Measurements from ENCODE around the gene DCAF7. TPM values are rescaled to one million over a fixed set of nuclear protein-coding genes. Genes with fewer than 3 reads are reported as not detected.
A peak's percentile ranks its signal among the peaks of the same experiment; 100 is the strongest.

The DCAF7 gene
- total RNA-seq, 2 donors from 2014 or later = 111 to 123 TPM

DNA sequence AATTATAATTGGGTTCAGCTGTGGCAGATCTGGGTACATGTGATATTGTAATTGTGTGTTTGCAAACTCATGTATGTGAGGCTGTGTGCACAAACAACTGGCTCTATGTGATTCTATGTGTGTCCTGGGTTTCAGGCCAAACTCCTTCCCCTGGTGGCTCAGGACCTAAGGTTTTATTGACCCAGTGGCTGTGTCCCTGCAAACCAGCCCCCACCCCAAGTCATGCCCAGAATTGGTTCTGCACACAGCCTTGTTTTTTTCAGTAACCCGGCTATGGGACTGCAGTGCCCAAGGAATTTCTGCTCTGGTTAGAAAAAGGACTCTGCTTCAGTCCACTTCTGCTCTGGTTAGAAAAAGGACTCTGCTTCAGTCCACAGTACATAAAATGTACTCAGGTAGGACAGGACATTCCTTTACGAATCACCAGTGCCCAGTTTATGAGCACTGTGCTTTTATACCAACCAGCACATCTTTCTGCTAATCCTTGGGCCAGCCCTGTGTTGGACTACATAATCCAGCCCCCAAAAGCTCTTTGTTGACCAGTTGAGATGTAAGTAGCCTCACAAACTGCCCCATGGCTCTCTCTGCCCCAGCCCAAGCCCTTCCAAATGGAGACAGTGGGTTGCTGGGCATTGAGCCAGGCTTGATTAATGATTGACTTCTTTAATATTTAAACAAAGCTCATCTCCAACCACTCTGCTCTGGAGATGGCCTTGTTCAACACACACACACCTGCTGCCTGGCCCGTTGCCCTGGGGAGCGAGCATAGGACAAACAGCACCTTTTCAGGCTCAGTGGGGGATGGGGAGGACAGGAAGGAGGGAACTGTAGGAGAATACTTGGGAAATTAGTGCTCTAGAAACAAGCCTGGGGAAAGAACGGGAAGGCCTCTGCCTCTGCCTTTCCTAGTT, 30.1 kb upstream of the DCAF7 start:
- no peak for DNase-seq (ENCODE audit: low spot score in 2 of 2)
- Mint-ChIP-seq H3K36me3 (no peaks in the 10 kb centered on the region), H3K9me3 (no peaks in the 10 kb centered on the region), H3K27ac (no peak overlapping the region)
- no peak for ATAC-seq

DNA sequence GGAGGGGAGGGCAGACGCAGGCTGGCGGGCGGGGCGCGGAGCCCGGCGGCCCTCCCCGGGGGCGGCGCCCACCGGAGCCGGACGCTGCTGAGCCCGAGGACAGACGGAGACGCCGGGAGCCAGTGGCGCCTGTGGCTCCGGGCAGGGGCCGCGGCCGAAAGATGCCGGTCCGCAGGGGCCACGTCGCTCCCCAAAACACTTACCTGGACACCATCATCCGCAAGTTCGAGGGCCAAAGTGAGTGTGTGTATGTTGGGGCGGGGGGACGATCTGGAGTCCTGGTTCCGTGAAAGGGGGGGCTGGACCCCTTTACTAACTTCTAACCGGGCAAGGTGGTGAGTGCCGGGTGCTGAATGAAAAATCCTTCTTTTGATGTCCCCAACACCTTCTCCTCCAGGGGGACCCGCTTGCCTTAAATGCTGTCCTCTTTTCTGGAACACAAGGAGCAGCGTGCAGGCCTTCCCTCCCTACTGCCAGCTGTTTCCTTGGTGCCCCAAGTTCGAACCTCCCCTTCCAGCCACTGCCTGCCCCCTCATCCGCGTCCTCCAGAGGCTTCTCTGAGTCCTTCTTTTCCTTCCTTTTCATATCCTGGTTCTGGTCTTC, 26.9 kb upstream of the DCAF7 start, which contains the start of gene KCNH6:
Gene KCNH6, plus strand, starts transcription at position 106 of the 603 bp plus-strand sequence. Its CDS starts 56 bp downstream, at position 162.
- Mint-ChIP-seq H3K36me3 (no peaks in the 10 kb centered on the region), H3K9me3 (no peaks in the 10 kb centered on the region), H3K27ac (no peak within 1 kb of the TSS)
- peak in 1 of 2 donors; percentile 53 for ATAC-seq
- DNase-seq (ENCODE audit: low spot score in 2 of 2) = no peak

DNA sequence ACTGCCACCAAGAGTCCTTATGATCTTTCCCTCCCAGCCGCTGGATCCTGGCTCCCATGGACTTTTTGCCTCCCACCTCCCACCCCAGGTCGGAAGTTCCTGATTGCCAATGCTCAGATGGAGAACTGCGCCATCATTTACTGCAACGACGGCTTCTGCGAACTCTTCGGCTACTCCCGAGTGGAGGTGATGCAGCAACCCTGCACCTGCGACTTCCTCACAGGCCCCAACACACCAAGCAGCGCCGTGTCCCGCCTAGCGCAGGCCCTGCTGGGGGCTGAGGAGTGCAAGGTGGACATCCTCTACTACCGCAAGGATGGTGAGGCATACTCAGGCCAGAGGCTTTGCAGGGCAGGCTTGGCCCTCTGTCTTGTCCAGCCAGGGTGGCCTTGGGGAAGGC, 26.2 kb upstream of the DCAF7 start:
- Mint-ChIP-seq H3K36me3 (no peaks in the 10 kb centered on the region), H3K27ac (no peak overlapping the region)
- no peak for ATAC-seq

DNA sequence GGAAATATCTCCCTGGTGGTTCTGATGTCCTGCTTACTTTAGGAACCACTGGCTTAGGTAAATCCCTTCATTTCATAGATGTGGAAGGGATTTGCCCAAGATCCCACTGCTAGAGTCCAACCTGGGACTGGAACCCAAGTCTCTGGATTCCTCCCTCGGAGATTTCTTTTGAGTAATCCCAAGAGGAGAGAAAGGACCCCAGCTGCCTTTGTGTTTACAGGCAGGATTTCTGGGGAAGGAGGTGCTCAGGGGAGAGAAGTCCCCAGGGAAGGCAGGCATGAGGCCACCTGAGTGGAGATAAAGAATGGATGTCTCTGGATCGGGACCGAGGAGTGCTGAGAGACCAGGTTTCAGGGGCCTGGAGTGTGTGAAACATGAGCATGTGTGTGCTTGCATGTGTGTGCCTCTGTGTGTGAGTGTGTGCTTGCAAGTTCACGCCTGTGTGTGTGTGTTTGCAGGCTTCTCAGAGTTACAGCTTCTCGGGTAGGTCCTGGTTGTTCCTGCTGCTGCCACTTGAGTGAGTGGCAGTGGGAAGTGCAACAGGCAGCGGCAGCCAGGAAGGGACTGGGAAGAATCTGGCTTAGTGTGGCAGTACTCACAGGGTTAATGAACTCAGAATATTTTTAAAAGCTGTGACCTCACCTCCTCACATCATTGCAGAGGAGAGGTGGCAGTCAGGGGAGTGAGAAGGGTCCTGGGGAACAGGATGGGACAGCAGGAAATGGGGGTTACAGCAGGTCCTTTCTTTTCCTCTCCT, 24.9 kb upstream of the DCAF7 start:
- ATAC-seq = no peak
- no peak for DNase-seq (ENCODE audit: low spot score in 2 of 2)
- H3K27ac Mint-ChIP-seq = no peak overlapping the region
- no peaks in the 10 kb centered on the region for H3K36me3 Mint-ChIP-seq
- no peaks in the 10 kb centered on the region for H3K9me3 Mint-ChIP-seq

More for the DNA sequence above, 26.2 kb upstream of the DCAF7 start:
- H3K9me3 Mint-ChIP-seq = no peaks in the 10 kb centered on the region
- no peak for DNase-seq (ENCODE audit: low spot score in 2 of 2)

DNA sequence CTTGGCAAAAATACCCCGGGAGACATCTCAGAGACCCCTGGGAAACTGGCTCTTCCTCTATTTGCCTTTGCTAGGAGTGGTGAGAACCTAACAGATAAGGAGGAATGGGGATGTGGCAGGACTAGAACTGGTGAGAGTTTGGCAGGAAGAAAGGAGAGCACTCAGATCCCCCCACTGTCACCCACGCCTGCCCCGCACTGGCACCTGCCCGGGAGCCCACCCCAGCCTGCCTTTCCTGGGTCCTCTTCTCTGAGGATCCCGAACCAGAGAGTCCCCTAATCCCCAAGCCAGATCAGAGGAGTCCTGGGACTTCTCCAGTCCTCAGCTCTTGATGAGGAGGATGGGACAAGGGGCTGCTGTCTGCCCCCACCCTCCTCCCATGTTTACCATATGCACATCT, 23.4 kb upstream of the DCAF7 start:
- no peak overlapping the region for H3K27ac Mint-ChIP-seq
- no peak for ATAC-seq
- H3K9me3 Mint-ChIP-seq = no peaks in the 10 kb centered on the region
- no peak for DNase-seq (ENCODE audit: low spot score in 2 of 2)
- H3K36me3 Mint-ChIP-seq = no peaks in the 10 kb centered on the region

DNA sequence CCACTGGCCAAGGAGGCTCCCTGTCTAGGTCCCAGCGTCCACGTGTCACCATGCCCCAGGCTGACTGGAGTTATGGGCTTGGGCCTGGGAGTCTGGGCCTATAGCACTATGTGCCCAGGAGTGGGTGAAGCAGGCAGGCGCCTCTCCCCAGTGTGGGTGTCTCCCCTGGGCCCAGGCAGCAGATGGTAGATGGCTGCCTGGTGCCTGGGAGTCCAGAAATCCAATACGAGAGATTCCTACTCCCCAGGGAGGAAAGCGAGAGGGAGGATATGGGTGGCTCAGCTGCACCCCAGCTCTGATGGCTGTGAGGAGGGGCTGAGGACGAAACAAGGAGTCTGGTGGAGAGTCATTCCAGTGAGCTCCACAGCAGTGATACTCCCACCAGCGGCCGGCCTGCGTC, 22.1 kb upstream of the DCAF7 start:
- Mint-ChIP-seq H3K36me3 (no peaks in the 10 kb centered on the region), H3K9me3 (no peaks in the 10 kb centered on the region), H3K27ac (no peak overlapping the region)
- no peak for ATAC-seq
- DNase-seq (ENCODE audit: low spot score in 2 of 2) = no peak

DNA sequence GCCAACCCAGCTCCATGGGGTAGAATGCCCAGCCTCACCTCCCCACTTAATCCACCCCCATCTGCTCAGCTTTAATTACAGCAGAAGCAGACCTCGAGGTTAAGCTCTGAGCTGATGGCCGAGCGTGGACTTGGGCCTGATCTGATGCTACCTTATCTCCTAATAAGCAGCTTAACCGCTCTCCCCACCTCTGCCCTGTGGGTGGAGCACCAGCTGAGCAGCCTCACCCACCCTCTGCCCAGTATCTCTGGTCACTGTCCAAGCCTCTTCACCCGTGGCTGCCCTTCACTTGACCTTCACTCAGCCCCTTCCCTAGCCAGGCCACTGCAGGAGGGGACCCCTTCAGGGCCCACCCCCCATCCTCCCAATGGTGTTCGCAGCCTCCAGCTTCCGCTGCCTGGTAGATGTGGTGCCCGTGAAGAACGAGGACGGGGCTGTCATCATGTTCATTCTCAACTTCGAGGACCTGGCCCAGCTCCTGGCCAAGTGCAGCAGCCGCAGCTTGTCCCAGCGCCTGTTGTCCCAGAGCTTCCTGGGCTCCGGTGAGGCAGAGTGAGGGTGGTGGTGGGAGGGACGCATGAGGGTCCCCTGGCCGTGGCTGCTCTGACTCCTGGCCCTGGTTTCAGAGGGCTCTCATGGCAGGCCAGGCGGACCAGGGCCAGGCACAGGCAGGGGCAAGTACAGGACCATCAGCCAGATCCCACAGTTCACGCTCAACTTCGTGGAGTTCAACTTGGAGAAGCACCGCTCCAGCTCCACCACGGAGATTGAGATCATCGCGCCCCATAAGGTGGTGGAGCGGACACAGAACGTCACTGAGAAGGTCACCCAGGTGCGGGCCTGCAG, 20.3 kb upstream of the DCAF7 start:
- Mint-ChIP-seq H3K36me3 (no peaks in the 10 kb centered on the region), H3K9me3 (no peaks in the 10 kb centered on the region), H3K27ac (peak overlapping the region in 1 of 2 donors; percentile 38)
- DNase-seq (ENCODE audit: low spot score in 2 of 2) (no peak), ATAC-seq (no peak)

DNA sequence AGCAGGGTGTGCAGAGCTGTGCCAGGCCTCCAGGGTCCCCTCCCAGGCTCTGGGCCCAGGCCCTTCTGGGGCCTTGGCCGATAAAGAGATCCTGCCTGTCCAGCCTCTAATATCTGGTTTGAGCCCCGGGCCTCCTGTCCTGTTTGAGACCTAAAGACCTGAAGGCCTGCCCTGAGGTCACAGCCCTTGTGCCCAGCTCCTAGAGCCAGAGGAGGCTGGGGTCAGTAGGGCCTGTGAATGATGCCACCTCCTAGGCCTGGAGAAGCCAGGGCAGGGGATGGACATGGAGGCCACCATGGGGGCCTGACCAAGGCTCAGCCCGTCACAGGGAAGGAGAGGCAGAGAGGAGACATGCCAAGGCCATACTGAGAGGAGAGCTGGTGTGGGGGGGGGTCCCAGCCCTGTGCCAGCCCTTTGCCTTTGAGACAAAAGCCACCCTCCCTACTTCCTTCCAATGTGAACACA, 19.7 kb upstream of the DCAF7 start:
- DNase-seq (ENCODE audit: low spot score in 2 of 2) (no peak), ATAC-seq (no peak)
- no peaks in the 10 kb centered on the region for H3K36me3 Mint-ChIP-seq
- H3K9me3 Mint-ChIP-seq = no peaks in the 10 kb centered on the region
- no peak overlapping the region for H3K27ac Mint-ChIP-seq

DNA sequence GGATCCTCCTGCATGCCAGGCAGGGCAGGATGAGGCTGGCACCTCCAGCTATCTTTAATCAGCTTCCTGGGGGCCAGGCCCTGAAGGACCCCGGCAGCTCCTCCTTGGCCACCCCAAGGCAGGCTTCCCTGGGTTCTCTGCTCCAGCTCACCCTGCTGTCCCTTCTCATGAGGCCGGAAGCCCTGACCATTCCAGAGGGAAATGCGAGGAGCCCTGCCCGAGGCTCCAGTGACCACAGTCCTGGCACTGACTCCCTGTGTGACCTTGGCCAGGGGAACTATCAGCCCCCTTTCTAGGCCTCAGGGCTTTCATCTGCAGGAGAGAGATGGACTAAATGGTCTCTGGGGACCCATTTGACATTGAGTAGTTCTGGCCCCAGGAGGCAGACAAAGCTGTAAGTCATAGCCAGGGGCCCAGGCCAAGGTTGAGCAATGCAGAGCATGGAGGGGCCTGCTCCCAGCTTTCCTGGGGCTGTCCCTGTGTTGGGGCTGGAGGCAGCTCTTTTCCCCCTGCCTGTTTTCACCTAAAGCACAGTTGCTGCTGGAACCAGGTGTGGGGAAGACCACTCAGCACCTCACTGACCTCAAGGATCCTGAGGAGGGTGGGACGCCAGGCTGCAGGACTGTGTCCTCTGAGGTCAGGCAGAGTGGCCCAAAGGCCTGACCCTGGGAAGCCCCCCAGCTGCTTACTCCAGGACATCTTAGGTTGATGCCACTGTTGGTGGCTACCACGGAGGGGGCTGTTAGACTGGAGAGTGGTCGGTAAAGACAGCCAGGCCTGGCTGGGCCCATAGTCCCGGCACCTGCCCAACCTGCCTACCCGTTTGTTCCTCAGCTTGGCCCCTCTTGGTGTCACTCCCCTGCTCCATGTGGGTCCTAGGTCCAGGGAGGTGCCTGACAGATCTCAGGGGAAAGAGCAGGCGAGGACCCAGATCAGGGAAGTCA, 19.0 kb upstream of the DCAF7 start:
- Mint-ChIP-seq H3K27ac (no peak overlapping the region), H3K36me3 (no peaks in the 10 kb centered on the region), H3K9me3 (no peaks in the 10 kb centered on the region)
- DNase-seq (ENCODE audit: low spot score in 2 of 2) = no peak
- ATAC-seq = no peak

DNA sequence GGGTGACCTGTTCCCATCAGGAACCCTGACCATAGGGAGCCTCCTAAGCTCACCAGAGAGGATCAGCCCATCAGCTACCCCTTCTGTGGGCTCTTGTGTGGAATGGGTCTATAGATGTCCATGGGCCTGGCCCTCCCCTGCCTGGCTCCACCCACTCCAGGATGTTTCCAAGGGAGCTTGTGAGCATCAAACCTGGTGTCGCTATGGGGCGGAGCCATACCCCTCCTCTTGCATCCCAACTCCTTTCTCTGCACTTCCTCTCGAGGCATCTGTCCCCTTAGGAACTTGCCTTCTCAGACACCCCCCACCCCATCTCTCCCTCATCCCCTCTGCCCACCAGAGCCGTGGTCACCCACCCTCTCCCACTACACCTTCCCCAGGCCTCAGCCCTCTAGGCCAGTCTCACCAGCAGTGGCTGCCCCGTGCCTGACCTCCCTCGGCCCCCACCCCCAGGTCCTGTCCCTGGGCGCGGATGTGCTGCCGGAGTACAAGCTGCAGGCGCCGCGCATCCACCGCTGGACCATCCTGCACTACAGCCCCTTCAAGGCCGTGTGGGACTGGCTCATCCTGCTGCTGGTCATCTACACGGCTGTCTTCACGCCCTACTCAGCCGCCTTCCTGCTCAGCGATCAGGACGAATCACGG, 16.7 kb upstream of the DCAF7 start:
- Mint-ChIP-seq H3K9me3 (no peaks in the 10 kb centered on the region), H3K27ac (no peak overlapping the region), H3K36me3 (no peaks in the 10 kb centered on the region)
- DNase-seq (ENCODE audit: low spot score in 2 of 2) = no peak
- ATAC-seq = no peak

DNA sequence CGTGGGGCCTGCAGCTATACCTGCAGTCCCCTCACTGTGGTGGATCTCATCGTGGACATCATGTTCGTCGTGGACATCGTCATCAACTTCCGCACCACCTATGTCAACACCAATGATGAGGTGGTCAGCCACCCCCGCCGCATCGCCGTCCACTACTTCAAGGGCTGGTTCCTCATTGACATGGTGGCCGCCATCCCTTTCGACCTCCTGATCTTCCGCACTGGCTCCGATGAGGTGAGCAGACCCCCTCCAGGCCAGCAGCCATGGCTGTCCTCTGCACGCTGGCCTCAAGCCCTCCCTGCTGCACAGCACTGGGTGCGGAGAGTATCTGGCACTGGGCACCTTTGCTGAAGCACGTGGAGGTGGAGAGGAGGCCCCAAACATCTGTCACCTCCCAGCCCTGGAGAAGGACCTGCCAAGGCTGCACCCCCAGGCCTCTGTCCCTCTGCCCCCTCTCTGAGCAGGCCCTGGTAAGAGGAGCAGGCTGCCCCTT, 16.2 kb upstream of the DCAF7 start:
- no peak for ATAC-seq

DNA sequence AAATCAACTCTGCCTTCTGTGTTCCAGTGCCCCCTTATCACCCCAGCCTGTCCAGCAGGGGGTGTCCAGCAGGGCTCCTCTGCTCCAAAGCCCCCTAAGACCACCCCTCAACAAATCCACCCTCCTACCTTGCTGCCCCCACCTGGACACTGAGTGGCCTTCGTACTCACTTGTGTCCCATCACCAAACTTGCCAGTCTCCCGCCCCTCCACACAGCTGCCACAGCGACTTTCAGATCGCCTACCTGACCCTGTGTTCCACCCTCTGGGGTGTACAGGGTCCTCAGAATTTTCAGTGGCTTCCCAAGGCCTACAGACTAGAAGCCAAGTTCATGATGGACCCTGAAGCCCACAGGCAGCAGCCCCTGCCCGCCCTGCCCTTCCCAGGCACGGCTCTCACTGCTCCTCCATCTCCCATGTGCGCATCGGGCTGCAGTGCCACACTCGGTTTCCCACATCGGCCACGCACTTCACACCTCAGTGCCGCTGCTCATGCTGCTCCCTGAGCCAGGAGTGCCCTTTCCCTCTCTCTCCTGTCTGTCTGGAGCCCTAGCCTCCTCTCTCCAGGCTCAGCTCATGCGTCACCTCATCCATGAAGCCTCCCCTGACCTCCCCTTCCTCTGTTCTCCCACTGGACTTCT, 15.3 kb upstream of the DCAF7 start:
- H3K9me3 Mint-ChIP-seq = no peaks in the 10 kb centered on the region
- no peak for ATAC-seq
- H3K27ac Mint-ChIP-seq = no peak overlapping the region
- H3K36me3 Mint-ChIP-seq = no peaks in the 10 kb centered on the region
- DNase-seq (ENCODE audit: low spot score in 2 of 2) = no peak

More for the DNA sequence above, 16.2 kb upstream of the DCAF7 start:
- no peak for DNase-seq (ENCODE audit: low spot score in 2 of 2)
- no peak overlapping the region for H3K27ac Mint-ChIP-seq
- no peaks in the 10 kb centered on the region for H3K36me3 Mint-ChIP-seq
- H3K9me3 Mint-ChIP-seq = no peaks in the 10 kb centered on the region

DNA sequence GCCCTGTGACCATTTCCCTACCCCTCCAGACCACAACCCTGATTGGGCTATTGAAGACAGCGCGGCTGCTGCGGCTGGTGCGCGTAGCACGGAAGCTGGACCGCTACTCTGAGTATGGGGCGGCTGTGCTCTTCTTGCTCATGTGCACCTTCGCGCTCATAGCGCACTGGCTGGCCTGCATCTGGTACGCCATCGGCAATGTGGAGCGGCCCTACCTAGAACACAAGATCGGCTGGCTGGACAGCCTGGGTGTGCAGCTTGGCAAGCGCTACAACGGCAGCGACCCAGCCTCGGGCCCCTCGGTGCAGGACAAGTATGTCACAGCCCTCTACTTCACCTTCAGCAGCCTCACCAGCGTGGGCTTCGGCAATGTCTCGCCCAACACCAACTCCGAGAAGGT, 14.6 kb upstream of the DCAF7 start:
- no peak overlapping the region for H3K27ac Mint-ChIP-seq
- ATAC-seq = no peak
- no peaks in the 10 kb centered on the region for H3K9me3 Mint-ChIP-seq
- H3K36me3 Mint-ChIP-seq = no peaks in the 10 kb centered on the region
- no peak for DNase-seq (ENCODE audit: low spot score in 2 of 2)

DNA sequence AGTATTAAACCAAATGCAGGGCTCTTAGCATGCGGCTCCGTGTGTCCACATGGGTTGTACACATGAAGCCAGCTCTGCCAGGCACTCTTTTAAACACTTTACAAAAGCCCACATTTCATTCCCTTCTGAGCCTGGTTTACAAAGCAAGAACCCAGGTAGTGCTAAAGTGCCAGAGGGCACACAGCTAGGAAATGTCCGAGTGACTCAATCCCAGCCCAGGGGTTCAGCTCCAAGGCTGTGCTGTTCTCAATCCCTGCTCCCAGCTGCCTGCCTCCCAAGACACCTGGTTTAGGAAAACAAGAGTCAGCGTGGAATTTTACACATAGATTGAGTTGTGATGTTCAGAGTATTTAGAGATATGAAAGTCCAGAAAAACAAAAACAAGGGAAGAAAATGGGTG, 13.3 kb upstream of the DCAF7 start:
- no peaks in the 10 kb centered on the region for H3K36me3 Mint-ChIP-seq
- no peak overlapping the region for H3K27ac Mint-ChIP-seq
- no peak for ATAC-seq
- no peak for DNase-seq (ENCODE audit: low spot score in 2 of 2)
- H3K9me3 Mint-ChIP-seq = no peaks in the 10 kb centered on the region

Measured in activated naive CD4-positive, alpha-beta T cell treated with anti-CD3 and anti-CD28 coated beads, Interleukin-2, amount 50 U/mL, for 72 hours (primary cell).